CD4-positive, CD25-positive, alpha-beta regulatory T cell (primary cell): ENCODE data around the gene ODC1. TPM values are rescaled to one million over a fixed set of nuclear protein-coding genes. Genes with fewer than 3 reads are reported as not detected.

Experiments
- ATAC-seq, 2 donors: fragments of 150-1000 bp; cut with Tn5 transposase; one replicate each; pipeline ENCODE4 v1.10.0; 2021; ENCODE audit warnings: low read depth in 2 of 2, moderate number of reproducible peaks in 2 of 2, moderate library complexity in 1 of 2
- DNase-seq, 3 donors: peaks; one replicate each; pipeline versions ENCODE4 v3.0.0 to v3.0.0-alpha.2; 2012 to 2022; ENCODE audit warnings: mixed read lengths in 1 of 3
- H3K27ac ChIP-seq: one replicate; pipeline ENCODE4 v1.7.0; 2013; ENCODE audit warnings: mild to moderate bottlenecking, low read length; ENCODE audit not compliant: insufficient read depth, poor library complexity, severe bottlenecking
- H3K27me3 ChIP-seq: one replicate; pipeline ENCODE4 v1.7.0; 2013; ENCODE audit warnings: low read length; ENCODE audit not compliant: control insufficient read depth, insufficient read depth
- H3K36me3 ChIP-seq: one replicate; pipeline ENCODE4 v1.7.0; 2013; ENCODE audit warnings: mild to moderate bottlenecking, low read length, moderate library complexity; ENCODE audit not compliant: control insufficient read depth, insufficient read depth
- H3K4me1 ChIP-seq: 2 replicates; pipeline ENCODE4 v1.7.0; 2013; ENCODE audit warnings: mild to moderate bottlenecking, low read length; ENCODE audit not compliant: insufficient read depth, control insufficient read depth, poor library complexity, severe bottlenecking
- H3K4me3 ChIP-seq: one replicate; pipeline ENCODE4 v1.7.0; 2013; ENCODE audit warnings: low read depth, mild to moderate bottlenecking, low read length, moderate library complexity
- H3K9me3 ChIP-seq, 2 experiments: 1 replicate in 1 of 2; 2 replicates in 1 of 2; pipeline ENCODE4 v1.7.0; 2013; ENCODE audit warnings: low read length in 2 of 2, mild to moderate bottlenecking in 1 of 2, moderate library complexity in 1 of 2; ENCODE audit not compliant: control insufficient read depth in 2 of 2
- H3K27ac Mint-ChIP-seq, 3 donors: one replicate each; pipeline ENCODE4 v1.8.0; 2020 to 2022; ENCODE audit warnings: mild to moderate bottlenecking in 3 of 3, mixed read lengths in 3 of 3, moderate library complexity in 2 of 3
- H3K27me3 Mint-ChIP-seq: one replicate; pipeline ENCODE4 v1.8.0; 2022; ENCODE audit warnings: mild to moderate bottlenecking, mixed read lengths
- H3K36me3 Mint-ChIP-seq: one replicate; pipeline ENCODE4 v1.8.0; 2020; ENCODE audit warnings: mixed read lengths
- H3K4me1 Mint-ChIP-seq, 4 donors: one replicate each; pipeline ENCODE4 v1.8.0; 2020 to 2022; ENCODE audit warnings: mixed read lengths in 4 of 4, mild to moderate bottlenecking in 1 of 4
- H3K4me3 Mint-ChIP-seq, 4 donors: one replicate each; pipeline ENCODE4 v1.8.0; 2020 to 2022; ENCODE audit warnings: mild to moderate bottlenecking in 4 of 4, mixed read lengths in 4 of 4, moderate library complexity in 3 of 4
- H3K9me3 Mint-ChIP-seq, 7 donors: one replicate each; pipeline ENCODE4 v1.8.0; 2020 to 2022; ENCODE audit warnings: mixed read lengths in 7 of 7, mild to moderate bottlenecking in 3 of 7, moderate library complexity in 2 of 7
- polyA plus RNA-seq, 4 donors: library from polyadenylated mRNA; unstranded; fragments of 300-500 nt; fragmentation: Illumina TruSeq; gene quantifications; one replicate each; pipeline ENCODE4 v1.2.3, GENCODE V29; 2021
- total RNA-seq: library from RNA; stranded (reverse); gene quantifications from one replicate; pipeline ENCODE4 v1.2.3, GENCODE V29; 2022

The ODC1 gene
- total and polyA plus RNA-seq, 5 donors from 2014 or later = 74.1 to 113 (median 102) TPM

- Mint-ChIP-seq H3K27ac (peak overlapping the region in 2 of 3 donors; percentile 42 to 75), H3K9me3 (no peaks in the 10 kb centered on the region), H3K27me3 (no peaks in the 10 kb centered on the region), H3K4me1 (peaks cover 7 to 73% (median 29%) of the 10 kb centered on the region in 4 donors), H3K36me3 (peaks cover 5% of the 10 kb centered on the region), H3K4me3 (no peak overlapping the region)
- no peak overlapping the region for H3K4me3 ChIP-seq
- DNase-seq (no peak), ATAC-seq (no peak)
- peaks cover 19% of the 10 kb centered on the region for H3K4me1 ChIP-seq
- H3K27me3 ChIP-seq = no peaks in the 10 kb centered on the region
- no peak overlapping the region for H3K27ac ChIP-seq
- no peaks in the 10 kb centered on the region for H3K36me3 ChIP-seq
- no peaks in the 10 kb centered on the region for H3K9me3 ChIP-seq
Observed at GRCh38 chr2:10390369-10390801, 57.7 kb downstream of the ODC1 start.

Other genes with a start within 250 kb of the ODC1 start
- gene HPCAL1, start 145.4 kb downstream of the ODC1 start, total RNA-seq = 33.8 TPM
- 10 to 100 TPM; 80.6 to 95.6 (median 87.7) TPM for gene HPCAL1, start 145.4 kb downstream of the ODC1 start, polyA plus RNA-seq
- 25.7 TPM for gene NOL10, start 241.6 kb upstream of the ODC1 start, total RNA-seq
- gene NOL10, start 241.6 kb upstream of the ODC1 start, polyA plus RNA-seq = 10 to 100 TPM; 15.0 to 24.9 (median 17.0) TPM